IMR-90 (cell line): ENCODE data around the gene MOCS1. TPM values are rescaled to one million over a fixed set of nuclear protein-coding genes. Genes with fewer than 3 reads are reported as not detected.
"Not testable (repeated sequence)": the region's sequence is repeated elsewhere in the genome, so short reads cannot be mapped to it uniquely, and the experiment has no call there.

Source experiments
- ATAC-seq: fragments of 200-7000 bp; cut with Tn5 transposase; 2 replicates; pipeline ENCODE4 v1.9.1; 2020; ENCODE audit warnings: low read depth, mild to moderate bottlenecking, moderate library complexity
- BruUV-seq: library from RNA; stranded (reverse); fragments of 400-500 nt; replicated peaks from 2 replicates; lab custom pipeline; 2021; lab: Mats Ljungman, UMichigan
- CTCF ChIA-PET: fragments of 300-600 bp; formaldehyde crosslinking; extraction: SDS; loops from one replicate; lab custom pipeline; 2021; ENCODE audit warnings: antibody characterized with exemption; lab: Yijun Ruan, JAX
- POLR2A ChIA-PET: fragments of 300-600 bp; sonication (Branson Sonifier 250); formaldehyde crosslinking; loops from one replicate; lab custom pipeline; 2022; ENCODE audit warnings: antibody characterized with exemption; ENCODE audit not compliant: unreplicated experiment; lab: Charles Lee
- DNase-seq: peaks from one replicate; pipeline ENCODE4 v3.0.0; 2013
- H2AFZ ChIP-seq: replicated peaks from 2 replicates; pipeline ENCODE3; 2013; ENCODE audit warnings: low read length, mild to moderate bottlenecking; ENCODE audit not compliant: poor library complexity
- H2AK5ac ChIP-seq: 2 replicates; pipeline ENCODE4 v1.6.1; 2013; ENCODE audit warnings: low read depth, low read length, inconsistent platforms
- H2AK9ac ChIP-seq: replicated peaks from 2 replicates; pipeline ENCODE3; 2013; ENCODE audit warnings: mild to moderate bottlenecking, low read depth, low read length, moderate library complexity; ENCODE audit not compliant: poor library complexity
- H2BK120ac ChIP-seq: 2 replicates; pipeline ENCODE4 v1.6.1; 2013; ENCODE audit warnings: low read depth, low read length, inconsistent platforms
- H2BK15ac ChIP-seq: 3 replicates; pipeline ENCODE4 v1.6.1; 2013; ENCODE audit warnings: low read depth, low read length, inconsistent platforms
- H2BK20ac ChIP-seq: 2 replicates; pipeline ENCODE4 v1.6.1; 2013; ENCODE audit warnings: low read depth, mild to moderate bottlenecking, inconsistent platforms, low read length, moderate library complexity
- H2BK5ac ChIP-seq: 2 replicates; pipeline ENCODE4 v1.6.1; 2013; ENCODE audit warnings: mild to moderate bottlenecking, low read depth, low read length, inconsistent platforms; ENCODE audit not compliant: poor library complexity, severe bottlenecking
- H3K14ac ChIP-seq: replicated peaks from 2 replicates; pipeline ENCODE4 v1.6.1; 2013; ENCODE audit warnings: low read depth, low read length, inconsistent platforms
- H3K18ac ChIP-seq: 2 replicates; pipeline ENCODE4 v1.6.1; 2013; ENCODE audit warnings: low read depth, low read length, control low read depth
- H3K23ac ChIP-seq: 2 replicates; pipeline ENCODE4 v1.6.1; 2013; ENCODE audit warnings: low read depth, low read length, inconsistent platforms
- H3K27ac ChIP-seq: 2 replicates; pipeline ENCODE4 v1.5.1; 2013; ENCODE audit warnings: mild to moderate bottlenecking, control low read depth, low read length; ENCODE audit not compliant: insufficient read depth
- H3K27me3 ChIP-seq: 2 replicates; pipeline ENCODE4 v1.6.1; 2013; ENCODE audit warnings: low read length; ENCODE audit not compliant: control insufficient read depth, insufficient read depth
- H3K36me3 ChIP-seq: 2 replicates; pipeline ENCODE4 v1.6.1; 2013; ENCODE audit warnings: low read length, mixed read lengths; ENCODE audit not compliant: control insufficient read depth, insufficient read depth
- H3K4ac ChIP-seq: 2 replicates; pipeline ENCODE4 v1.6.1; 2013; ENCODE audit warnings: low read depth, low read length, inconsistent platforms
- H3K4me1 ChIP-seq: 2 replicates; pipeline ENCODE4 v1.6.1; 2013; ENCODE audit warnings: low read length, mixed read lengths; ENCODE audit not compliant: control insufficient read depth, insufficient read depth
- H3K4me2 ChIP-seq: 2 replicates; pipeline ENCODE4 v1.6.1; 2013; ENCODE audit warnings: low read depth, mild to moderate bottlenecking, control low read depth, low read length, moderate library complexity
- H3K4me3 ChIP-seq: 2 replicates; pipeline ENCODE4 v1.5.1; 2013; ENCODE audit warnings: low read depth, mild to moderate bottlenecking, control low read depth, low read length, moderate library complexity; ENCODE audit not compliant: insufficient read depth
- H3K56ac ChIP-seq: 2 replicates; pipeline ENCODE4 v1.6.1; 2013; ENCODE audit warnings: low read length, inconsistent platforms; ENCODE audit not compliant: insufficient read depth; ENCODE audit errors: extremely low read depth
- H3K79me1 ChIP-seq, 2 experiments: 2 replicates each; pipeline ENCODE4 v1.6.1; 2013; ENCODE audit warnings: low read length in 2 of 2, inconsistent platforms in 1 of 2, low read depth in 1 of 2
- H3K9ac ChIP-seq: 2 replicates; pipeline ENCODE4 v1.6.1; 2013; ENCODE audit warnings: low read depth, low read length, control low read depth
- H3K9me1 ChIP-seq: 2 replicates; pipeline ENCODE4 v1.6.1; 2013; ENCODE audit warnings: low read length, inconsistent platforms; ENCODE audit not compliant: insufficient read depth
- H3K9me3 ChIP-seq: 2 replicates; pipeline ENCODE4 v1.6.1; 2013; ENCODE audit warnings: low read length; ENCODE audit not compliant: control insufficient read depth, insufficient read depth
- H4K20me1 ChIP-seq: 2 replicates; pipeline ENCODE4 v1.6.1; 2013; ENCODE audit warnings: low read length, inconsistent platforms; ENCODE audit not compliant: insufficient read depth
- H4K5ac ChIP-seq: 2 replicates; pipeline ENCODE4 v1.6.1; 2013; ENCODE audit warnings: mild to moderate bottlenecking, low read depth, low read length, control low read depth
- H4K8ac ChIP-seq, 2 experiments: 2 replicates each; pipeline ENCODE4 v1.6.1; 2013; ENCODE audit warnings: low read depth in 2 of 2, low read length in 2 of 2, control low read depth in 1 of 2, inconsistent platforms in 1 of 2
- H4K91ac ChIP-seq: 2 replicates; pipeline ENCODE4 v1.6.1; 2013; ENCODE audit warnings: low read depth, low read length, inconsistent platforms; ENCODE audit not compliant: insufficient read depth
- MAZ ChIP-seq: IDR thresholded peaks from 2 replicates; pipeline ENCODE4 v1.6.1; 2012; ENCODE audit warnings: low read depth, mild to moderate bottlenecking, low read length, improper control_type of control experiment, moderate library complexity, borderline replicate concordance
- NFE2L2 ChIP-seq: fragments of 150-350 bp; IDR thresholded peaks from 2 replicates; pipeline ENCODE4 v1.6.1; 2016; ENCODE audit warnings: low read depth, mild to moderate bottlenecking, low read length
- WGBS, 2 experiments: methylation state at CpG; one replicate each; pipeline versions ENCODE4 v1.1.5 to v1.1.7; 2013; ENCODE audit warnings: missing lambda C conversion rate in 2 of 2; ENCODE audit not compliant: insufficient read length in 1 of 2; ENCODE audit errors: extremely low coverage in 2 of 2; 5-methylcytosine and 5-hydroxymethylcytosine counted together
- dilution Hi-C: fragments of 300-500 bp; cut with HindIII; formaldehyde crosslinking; loops from one replicate; pipeline ENCODE4 v1.14.3; 2018; ENCODE audit warnings: low sequenced_read_pairs; ENCODE audit not compliant: unreplicated experiment
- in situ Hi-C: fragments of 300-500 bp; cut with MboI; formaldehyde crosslinking; loops from 3 replicates; pipeline ENCODE4 v1.14.3; 2019; ENCODE audit warnings: low sequenced_read_pairs, inconsistent platforms, mixed read lengths
- intact Hi-C: fragments of 100-400 bp; cut with micrococcal nuclease; formaldehyde crosslinking; loops from 2 replicates; pipeline ENCODE4 v1.10.0; 2022
- polyA plus RNA-seq, 3 experiments: library from polyadenylated mRNA; depleted of rRNA; stranded (reverse); fragments of >200 nt; gene quantifications; 2 replicates each; pipeline ENCODE4 v1.2.3, GENCODE V29; 2012; ENCODE audit warnings: low replicate concordance in 1 of 3
- total RNA-seq: library from RNA; depleted of rRNA; stranded (reverse); fragments of >200 nt; gene quantifications from 2 replicates; pipeline ENCODE4 v1.2.3, GENCODE V29; 2012

The MOCS1 gene
- total and polyA plus RNA-seq, 2 of the 4 experiments (the other 2 are of a cell fraction), result 5.5 to 9.5 TPM

DNA sequence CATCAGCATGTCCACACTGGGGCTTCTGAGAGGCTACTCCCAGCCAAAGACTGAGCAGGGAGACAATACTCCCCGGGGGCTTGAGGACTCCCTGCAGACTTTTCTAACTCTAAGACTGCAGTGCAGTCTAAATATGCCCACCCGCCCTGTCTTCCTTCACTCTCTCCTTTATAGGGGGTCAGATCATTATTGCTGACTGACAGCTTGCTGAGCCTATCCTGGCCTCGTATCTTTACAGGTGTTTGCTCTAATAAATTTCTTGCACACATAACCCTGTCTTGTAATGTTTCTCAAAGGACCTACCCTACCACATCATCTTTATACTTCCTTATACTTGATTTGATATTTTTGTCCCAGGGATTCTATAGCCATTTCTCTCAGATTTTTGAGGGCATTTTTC is 39.4 kb upstream of the MOCS1 start:
- no peaks in the 10 kb centered on the region for H3K79me1 ChIP-seq
- H4K20me1 ChIP-seq, result no peaks in the 10 kb centered on the region
- no peak overlapping the region for H3K27ac ChIP-seq
- no peaks in the 10 kb centered on the region for H3K9me1 ChIP-seq
- H3K56ac ChIP-seq, result no peak overlapping the region
- H2AFZ ChIP-seq, result no peak overlapping the region
- no peak overlapping the region for H3K4me2 ChIP-seq
- no peak for DNase-seq
- CTCF ChIA-PET, result no interaction called here
- 45% methylated on average over 2 of the region's 3 CpGs; no CpG with 5 or more reads in 1 of the 2 experiments for WGBS, 2 experiments
- peaks cover 14% of the 10 kb centered on the region for H3K27me3 ChIP-seq
- BruUV-seq, result no TSS peak
- H3K36me3 ChIP-seq, result no peaks in the 10 kb centered on the region
- POLR2A ChIA-PET, result no interaction called here
- no peak overlapping the region for H3K4ac ChIP-seq
- H3K9me3 ChIP-seq, result no peaks in the 10 kb centered on the region
- no peak for ATAC-seq
- H4K91ac ChIP-seq, result no peak overlapping the region
- H3K18ac ChIP-seq, result no peak overlapping the region
- H3K9ac ChIP-seq, result no peak overlapping the region
- no peak overlapping the region for H2AK5ac ChIP-seq
- dilution Hi-C loops, result no loop called here
- no peak overlapping the region for H3K14ac ChIP-seq
- H3K4me3 ChIP-seq, result no peak overlapping the region
- no peak overlapping the region for H4K5ac ChIP-seq
- in situ Hi-C loops, result no loop called here
- H2BK20ac ChIP-seq, result no peak overlapping the region
- no peak overlapping the region for H4K8ac ChIP-seq
- intact Hi-C loops, result no loop called here
- H2AK9ac ChIP-seq, result no peak overlapping the region
- no peak overlapping the region for H2BK15ac ChIP-seq
- no peak for TF ChIP-seq MAZ
- no peak for TF ChIP-seq NFE2L2
- no peak overlapping the region for H2BK5ac ChIP-seq
- no peaks in the 10 kb centered on the region for H3K4me1 ChIP-seq
- H3K23ac ChIP-seq, result no peak overlapping the region
- no peak overlapping the region for H2BK120ac ChIP-seq

DNA sequence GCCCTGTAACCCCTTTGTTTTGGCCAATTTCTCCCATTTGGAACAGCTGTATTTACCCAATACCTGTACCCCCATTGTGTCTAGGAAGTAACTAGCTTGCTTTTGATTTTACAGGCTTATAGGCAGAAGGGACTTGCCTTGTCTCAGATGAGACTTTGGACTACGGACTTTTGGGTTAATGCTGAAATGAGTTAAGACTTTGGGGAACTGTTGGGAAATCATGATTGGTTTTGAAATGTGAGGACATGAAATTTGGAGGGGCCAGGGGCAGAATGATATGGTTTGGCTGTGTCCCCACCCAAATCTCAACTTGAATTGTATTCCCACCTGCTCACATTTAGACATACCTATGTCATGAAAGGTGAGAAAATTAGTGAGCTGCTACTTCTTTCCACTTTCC is 38.5 kb upstream of the MOCS1 start:
- H3K4ac ChIP-seq, H4K5ac ChIP-seq, ATAC-seq, H3K27ac ChIP-seq, H3K4me2 ChIP-seq, H3K9me3 ChIP-seq, H2BK120ac ChIP-seq, H3K23ac ChIP-seq, DNase-seq, H3K79me1 ChIP-seq, H3K4me1 ChIP-seq, H4K8ac ChIP-seq, BruUV-seq, CTCF ChIA-PET, H4K91ac ChIP-seq, H4K20me1 ChIP-seq, dilution Hi-C loops, H3K14ac ChIP-seq, H2AK5ac ChIP-seq, H2AK9ac ChIP-seq, intact Hi-C loops, H2BK20ac ChIP-seq, H2AFZ ChIP-seq, H3K18ac ChIP-seq, H2BK15ac ChIP-seq, H3K56ac ChIP-seq, H3K4me3 ChIP-seq, H3K9me1 ChIP-seq, H3K36me3 ChIP-seq, in situ Hi-C loops, H2BK5ac ChIP-seq, POLR2A ChIA-PET, H3K9ac ChIP-seq: not testable (repeated sequence)
- H3K27me3 ChIP-seq, result peaks cover 14% of the 10 kb centered on the region
- no CpG with 5 or more reads among the region's 1 CpG for WGBS, 2 experiments
